Measurements from ENCODE around the gene C2CD3. TPM values are rescaled to one million over a fixed set of nuclear protein-coding genes. Genes with fewer than 3 reads are reported as not detected.
"Not testable (repeated sequence)": the region's sequence is repeated elsewhere in the genome, so short reads cannot be mapped to it uniquely, and the experiment has no call there.

Gene C2CD3
- total RNA-seq, 1 donor from 2014 or later = 3.7 TPM

DNA sequence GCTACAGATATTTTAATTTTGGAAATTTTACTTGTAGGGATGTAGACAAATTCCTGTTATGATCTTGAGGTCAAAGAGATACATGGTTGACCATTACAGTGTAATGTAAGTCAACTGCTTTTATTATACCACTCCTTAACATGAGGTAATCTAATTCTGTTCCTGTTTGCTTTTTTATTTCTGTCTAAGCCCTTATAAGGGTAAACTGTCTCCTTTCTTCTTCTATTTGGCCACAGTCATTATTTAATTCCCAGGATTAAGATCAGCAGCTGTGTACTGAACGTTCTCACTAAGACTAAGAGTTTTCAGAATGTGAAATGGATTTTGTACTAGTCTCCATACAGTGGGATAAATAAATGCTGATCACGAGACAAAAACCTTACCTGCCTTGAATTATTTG is 32.8 kb downstream of the C2CD3 start:
- FAIRE-seq (no peak), DNase-seq (ENCODE audit: low read depth) (peak; percentile 38)
- Histone ChIP-seq H3K27me3 (ENCODE audit: control insufficient read depth, insufficient read depth, low read length) (no peaks in the 10 kb centered on the region), H3K36me3 (ENCODE audit: control insufficient read depth, insufficient read depth, low read length) (no peaks in the 10 kb centered on the region), H3K4me3 (ENCODE audit: low read depth, low read length) (no peak overlapping the region)
- TF ChIP-seq, protein P1, sequence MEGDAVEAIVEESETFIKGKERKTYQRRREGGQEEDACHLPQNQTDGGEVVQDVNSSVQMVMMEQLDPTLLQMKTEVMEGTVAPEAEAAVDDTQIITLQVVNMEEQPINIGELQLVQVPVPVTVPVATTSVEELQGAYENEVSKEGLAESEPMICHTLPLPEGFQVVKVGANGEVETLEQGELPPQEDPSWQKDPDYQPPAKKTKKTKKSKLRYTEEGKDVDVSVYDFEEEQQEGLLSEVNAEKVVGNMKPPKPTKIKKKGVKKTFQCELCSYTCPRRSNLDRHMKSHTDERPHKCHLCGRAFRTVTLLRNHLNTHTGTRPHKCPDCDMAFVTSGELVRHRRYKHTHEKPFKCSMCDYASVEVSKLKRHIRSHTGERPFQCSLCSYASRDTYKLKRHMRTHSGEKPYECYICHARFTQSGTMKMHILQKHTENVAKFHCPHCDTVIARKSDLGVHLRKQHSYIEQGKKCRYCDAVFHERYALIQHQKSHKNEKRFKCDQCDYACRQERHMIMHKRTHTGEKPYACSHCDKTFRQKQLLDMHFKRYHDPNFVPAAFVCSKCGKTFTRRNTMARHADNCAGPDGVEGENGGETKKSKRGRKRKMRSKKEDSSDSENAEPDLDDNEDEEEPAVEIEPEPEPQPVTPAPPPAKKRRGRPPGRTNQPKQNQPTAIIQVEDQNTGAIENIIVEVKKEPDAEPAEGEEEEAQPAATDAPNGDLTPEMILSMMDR (IDR thresholded peaks at IDR 0.05; ENCODE audit: insufficient read depth, low read length, severe bottlenecking) = no peak

GRCh38 chr11:74135127-74135840 is 35.5 kb downstream of the C2CD3 start:
- FAIRE-seq = no peak
- TF ChIP-seq, protein P1 (IDR thresholded peaks at IDR 0.05; ENCODE audit: insufficient read depth, low read length, severe bottlenecking) = no peak

GRCh38 chr11:74134661-74135060 is 36.1 kb downstream of the C2CD3 start:
- H3K4me3 ChIP-seq (ENCODE audit: low read depth, low read length) = no peak overlapping the region
- TF ChIP-seq, protein P1 (IDR thresholded peaks at IDR 0.05; ENCODE audit: insufficient read depth, low read length, severe bottlenecking) = no peak
- H3K36me3 ChIP-seq (ENCODE audit: control insufficient read depth, insufficient read depth, low read length) = peaks cover 1% of the 10 kb centered on the region
- DNase-seq (ENCODE audit: low read depth) (no peak), FAIRE-seq (no peak)
- H3K27me3 ChIP-seq (ENCODE audit: control insufficient read depth, insufficient read depth, low read length) = no peaks in the 10 kb centered on the region

More at GRCh38 chr11:74135127-74135840, 35.5 kb downstream of the C2CD3 start:
- no peak overlapping the region for H3K4me3 ChIP-seq (ENCODE audit: low read depth, low read length)
- peak; percentile 95 for DNase-seq (ENCODE audit: low read depth)
- H3K27me3 ChIP-seq (ENCODE audit: control insufficient read depth, insufficient read depth, low read length) = no peaks in the 10 kb centered on the region
- peaks cover 1% of the 10 kb centered on the region for H3K36me3 ChIP-seq (ENCODE audit: control insufficient read depth, insufficient read depth, low read length)

GRCh38 chr11:74133436-74133835 is 37.4 kb downstream of the C2CD3 start:
- Histone ChIP-seq H3K4me3 (ENCODE audit: low read depth, low read length) (no peak overlapping the region), H3K27me3 (ENCODE audit: control insufficient read depth, insufficient read depth, low read length) (no peaks in the 10 kb centered on the region), H3K36me3 (ENCODE audit: control insufficient read depth, insufficient read depth, low read length) (peaks cover 1% of the 10 kb centered on the region)
- FAIRE-seq = no peak
- no peak for DNase-seq (ENCODE audit: low read depth)
- TF ChIP-seq, protein P1 (IDR thresholded peaks at IDR 0.05; ENCODE audit: insufficient read depth, low read length, severe bottlenecking) = no peak

GRCh38 chr11:74132833-74133232 is 38.0 kb downstream of the C2CD3 start:
- DNase-seq (ENCODE audit: low read depth) (no peak), FAIRE-seq (no peak)
- peaks cover 1% of the 10 kb centered on the region for H3K36me3 ChIP-seq (ENCODE audit: control insufficient read depth, insufficient read depth, low read length)
- TF ChIP-seq, protein P1 (IDR thresholded peaks at IDR 0.05; ENCODE audit: insufficient read depth, low read length, severe bottlenecking) = no peak
- no peak overlapping the region for H3K4me3 ChIP-seq (ENCODE audit: low read depth, low read length)
- no peaks in the 10 kb centered on the region for H3K27me3 ChIP-seq (ENCODE audit: control insufficient read depth, insufficient read depth, low read length)

DNA sequence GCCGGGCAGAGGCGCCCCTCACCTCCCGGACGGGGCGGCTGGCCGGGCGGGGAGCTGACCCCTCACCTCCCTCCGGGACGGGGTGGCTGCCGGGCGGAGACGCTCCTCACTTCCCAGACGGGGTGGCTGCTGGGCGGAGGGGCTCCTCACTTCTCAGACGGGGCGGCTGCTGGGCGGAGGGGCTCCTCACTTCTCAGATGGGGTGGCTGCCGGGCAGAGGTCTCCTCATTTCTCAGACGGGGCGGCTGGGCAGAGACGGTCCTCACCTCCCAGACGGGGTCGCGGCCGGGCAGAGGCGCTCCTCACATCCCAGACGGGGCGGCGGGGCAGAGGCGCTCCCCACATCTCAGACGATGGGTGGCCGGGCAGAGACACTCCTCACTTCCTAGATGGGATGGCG is 41.7 kb downstream of the C2CD3 start:
- H3K4me3 ChIP-seq (ENCODE audit: low read depth, low read length); FAIRE-seq; DNase-seq (ENCODE audit: low read depth); H3K36me3 ChIP-seq (ENCODE audit: control insufficient read depth, insufficient read depth, low read length); H3K27me3 ChIP-seq (ENCODE audit: control insufficient read depth, insufficient read depth, low read length): not testable (repeated sequence)

All from bronchial epithelial cell (primary cell).